GM19240 (cell line): ENCODE data around the gene SLC2A2.
A peak's percentile ranks its signal among the peaks of the same experiment; 100 is the strongest.

ENCODE experiments used
- DNase-seq: peaks from one replicate; pipeline ENCODE4 v3.0.0; 2011; ENCODE audit warnings: low spot score; ENCODE audit not compliant: insufficient read length

The SLC2A2 gene

DNA sequence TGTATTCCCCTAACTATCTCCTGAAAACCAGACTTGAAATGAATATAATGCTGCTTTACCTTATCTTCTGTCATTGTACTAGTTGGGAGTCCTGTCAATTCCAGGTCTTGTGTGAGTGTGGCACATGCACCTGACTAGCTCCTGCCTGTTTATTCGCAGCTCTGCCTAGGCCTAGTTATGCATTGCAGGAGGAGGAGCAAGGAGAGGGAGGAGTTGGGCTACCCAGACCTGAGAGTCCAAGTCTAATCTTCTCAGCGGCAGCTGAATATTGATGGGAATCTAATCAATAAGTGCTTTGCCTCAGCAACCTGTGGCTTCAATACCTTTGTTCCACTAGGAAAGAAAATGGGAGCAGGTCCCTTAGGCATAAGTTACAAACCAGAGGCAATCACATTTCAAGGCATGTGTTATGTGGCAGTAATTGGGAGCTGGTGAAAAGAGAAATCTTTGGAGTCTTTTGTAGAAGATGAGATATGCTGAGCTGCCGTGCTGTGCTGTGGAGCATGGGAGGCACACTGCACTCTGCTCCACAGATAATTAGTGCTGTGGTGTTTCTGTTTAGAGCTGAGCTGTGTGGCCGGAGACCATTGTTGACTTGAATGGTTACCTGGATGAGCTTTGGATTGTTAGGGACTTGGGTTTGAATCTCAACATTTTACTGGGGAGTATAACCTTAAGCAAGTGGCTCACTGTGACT lies at the start of gene SLC2A2:
TSS of gene SLC2A2 (minus strand) at position 124 of the 697 bp plus-strand sequence. CDS start at position 74, 50 bp downstream.
- DNase-seq, result no peak

DNA sequence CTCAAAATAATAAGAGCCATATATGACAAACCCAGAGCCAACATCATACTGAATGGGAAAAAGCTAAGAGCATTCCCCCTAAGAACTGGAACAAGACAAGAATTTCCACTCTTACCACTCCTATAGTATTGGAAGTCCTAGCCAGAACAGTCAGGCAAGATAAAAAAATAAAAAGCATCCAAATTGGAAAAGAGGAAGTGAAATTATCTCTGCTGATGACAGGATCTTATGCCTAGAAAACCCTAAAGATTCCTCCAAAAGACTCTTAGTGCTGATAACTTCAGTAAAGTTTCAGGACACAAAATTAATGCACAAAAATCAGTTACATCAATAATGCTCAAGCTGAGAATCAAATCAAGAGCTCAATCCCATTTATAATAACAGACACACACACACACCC lies 45.9 kb upstream of the SLC2A2 start:
- no peak for DNase-seq

DNA sequence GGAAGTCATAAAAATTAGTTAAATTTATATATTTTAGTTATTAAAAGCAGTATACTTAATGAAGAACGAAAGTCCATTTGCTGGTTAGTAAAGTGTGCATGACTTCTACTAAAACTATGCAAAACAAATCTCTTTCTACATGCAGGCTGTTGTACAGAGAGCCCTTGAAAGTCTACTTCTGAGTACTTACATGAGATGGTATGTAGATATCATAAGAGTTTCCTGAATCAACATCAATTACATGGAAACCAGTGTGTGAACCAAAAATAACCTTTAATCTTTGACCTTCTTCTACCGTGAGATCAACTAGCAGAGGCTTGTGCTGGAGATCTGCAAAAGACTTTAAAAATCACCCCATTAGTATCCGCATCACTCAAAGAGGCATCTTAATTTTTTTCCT lies 42.1 kb upstream of the SLC2A2 start:
- DNase-seq, result no peak

DNA sequence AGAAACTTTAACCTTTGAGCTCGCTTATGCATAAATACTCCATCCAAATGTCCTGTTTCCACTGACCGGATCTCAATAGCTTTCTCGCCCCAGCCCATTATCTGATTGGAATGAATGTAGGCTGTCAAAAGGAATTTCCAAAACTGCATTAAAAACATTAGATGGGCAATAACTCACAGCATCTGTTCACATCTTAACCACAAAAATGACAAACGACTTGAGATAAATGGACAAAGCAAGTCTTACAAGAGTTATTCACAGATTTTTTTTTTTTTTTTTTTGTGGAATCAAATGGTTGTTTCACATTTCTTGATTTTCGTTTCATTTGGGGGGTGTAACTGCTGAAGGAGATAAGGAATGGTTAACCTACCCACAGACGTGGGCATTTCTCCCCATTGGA lies 39.7 kb upstream of the SLC2A2 start:
- no peak for DNase-seq

DNA sequence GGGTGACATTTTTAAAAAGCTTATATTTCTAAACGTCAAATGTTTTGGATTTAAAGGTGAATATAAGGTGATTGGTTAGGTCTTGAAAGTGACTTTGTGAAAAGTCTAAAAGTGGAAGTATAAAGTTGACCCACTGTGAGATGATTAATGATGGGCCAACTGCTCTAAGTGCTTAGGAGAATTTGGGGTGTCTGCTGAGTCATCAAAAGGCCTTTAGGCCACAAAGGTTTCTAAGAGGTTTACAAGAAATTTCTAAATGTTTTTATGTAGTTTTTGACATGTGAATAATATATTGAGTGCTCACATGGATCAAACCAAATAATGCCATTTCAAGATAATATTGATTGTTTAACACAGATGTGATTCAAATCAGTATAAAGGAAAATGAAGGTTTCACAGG lies 39.2 kb upstream of the SLC2A2 start:
- DNase-seq, result no peak

DNA sequence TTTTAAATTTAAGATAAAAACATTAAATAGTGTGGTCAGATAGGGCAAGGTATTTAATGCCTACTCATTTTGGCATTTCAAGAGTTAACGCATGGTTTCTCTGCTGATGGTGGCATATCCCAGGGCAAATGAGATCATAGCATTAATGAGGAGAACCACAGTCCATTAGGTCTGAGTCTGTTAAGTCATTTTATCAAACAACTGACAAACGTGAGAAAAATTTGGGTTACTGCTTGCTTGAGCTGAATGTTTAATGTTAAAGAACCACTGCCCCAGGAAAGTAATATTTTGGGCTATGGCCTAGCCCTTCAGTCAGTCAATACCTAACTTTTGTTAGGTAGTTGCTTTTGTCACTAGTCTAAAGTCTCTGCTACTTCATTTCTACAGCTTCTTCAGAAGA lies 37.9 kb upstream of the SLC2A2 start:
- no peak for DNase-seq

DNA sequence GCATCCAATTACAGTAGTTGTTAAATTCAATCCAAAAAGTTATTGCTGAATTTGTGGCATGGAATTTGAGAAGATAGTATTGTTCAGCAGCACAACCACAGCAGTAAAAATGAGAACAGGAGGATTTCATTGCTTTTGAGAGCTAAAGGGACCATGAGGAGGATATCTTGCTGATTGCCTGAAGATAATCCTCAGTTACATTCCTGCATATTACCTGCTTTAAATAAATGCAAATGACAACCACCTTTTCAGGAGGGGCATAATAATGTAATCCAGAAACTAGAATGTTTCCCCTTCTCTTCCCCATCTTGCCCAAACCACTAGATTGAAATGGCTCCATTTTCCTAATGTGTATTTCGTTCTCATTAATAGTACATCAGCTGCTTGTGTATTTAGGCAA lies 35.2 kb upstream of the SLC2A2 start:
- no peak for DNase-seq

DNA sequence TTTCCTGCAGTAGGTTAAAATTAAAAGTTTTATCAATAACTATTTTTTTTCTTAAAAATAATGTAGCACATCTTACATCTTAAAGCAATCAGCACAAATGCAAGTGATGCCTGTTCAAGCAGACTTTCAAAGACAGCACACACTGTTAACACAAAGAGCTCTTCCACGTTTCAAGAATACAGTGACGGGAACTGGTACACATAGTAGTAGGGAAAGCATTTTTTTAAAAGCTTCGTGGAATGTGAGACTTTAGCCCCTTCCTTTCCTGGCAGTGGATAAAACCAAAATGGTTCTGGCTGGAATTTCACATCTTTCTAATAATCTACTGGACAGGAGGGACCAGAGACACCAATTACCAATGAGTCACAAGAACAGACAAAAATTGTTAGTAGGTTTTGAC lies 33.5 kb upstream of the SLC2A2 start:
- no peak for DNase-seq

DNA sequence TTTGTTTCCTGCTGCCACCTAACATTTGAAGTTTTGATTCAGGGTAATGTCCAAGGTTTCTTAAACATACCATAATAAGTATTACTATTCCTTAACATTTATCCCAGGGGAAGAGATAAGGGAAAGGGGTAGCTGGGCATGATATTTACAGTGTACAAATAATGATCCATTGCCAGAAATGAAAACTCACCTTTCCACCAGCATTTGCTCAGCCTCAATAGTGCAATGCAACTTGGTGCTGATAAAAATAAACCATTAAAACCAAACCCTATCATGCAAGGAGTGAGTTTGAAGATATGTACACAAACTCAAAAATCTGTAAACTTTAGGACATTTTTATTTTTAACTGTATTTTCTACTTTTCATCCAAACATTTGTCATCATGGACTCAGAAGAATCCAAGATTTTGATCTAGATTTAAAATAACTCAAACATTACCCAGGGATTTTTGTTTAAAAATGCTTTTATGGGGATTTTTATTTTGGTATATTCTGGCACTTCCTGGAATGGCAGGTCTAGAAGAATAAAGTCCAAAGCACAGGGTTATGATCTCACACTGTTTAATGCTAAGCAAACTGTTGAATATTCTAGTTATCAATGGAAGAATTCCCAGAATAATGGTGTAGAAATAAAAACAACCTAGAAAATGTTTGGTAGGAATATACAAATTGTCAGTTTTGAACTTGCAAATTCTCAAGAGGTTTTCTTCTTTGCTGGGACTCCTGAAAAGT lies 32.5 kb upstream of the SLC2A2 start:
- DNase-seq, result no peak

DNA sequence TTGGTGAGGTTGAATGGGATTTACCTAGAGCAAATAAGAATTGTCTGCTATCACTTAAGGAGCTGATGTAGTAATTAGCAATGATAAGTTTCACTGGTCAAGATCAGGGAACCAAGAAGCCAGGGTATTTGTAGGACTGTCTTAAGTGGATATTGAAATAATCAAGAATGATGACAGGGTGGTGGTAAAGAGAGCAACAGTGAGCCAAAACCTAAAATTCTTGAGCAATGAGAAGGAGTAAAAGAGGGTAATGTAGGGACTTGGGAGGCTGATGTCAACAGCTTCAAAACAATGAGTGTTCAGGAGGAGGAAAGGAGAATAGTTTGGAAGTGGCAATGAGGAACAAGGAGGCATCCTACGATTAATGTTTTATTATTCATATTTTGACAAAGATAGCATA lies 31.5 kb upstream of the SLC2A2 start:
- no peak for DNase-seq

DNA sequence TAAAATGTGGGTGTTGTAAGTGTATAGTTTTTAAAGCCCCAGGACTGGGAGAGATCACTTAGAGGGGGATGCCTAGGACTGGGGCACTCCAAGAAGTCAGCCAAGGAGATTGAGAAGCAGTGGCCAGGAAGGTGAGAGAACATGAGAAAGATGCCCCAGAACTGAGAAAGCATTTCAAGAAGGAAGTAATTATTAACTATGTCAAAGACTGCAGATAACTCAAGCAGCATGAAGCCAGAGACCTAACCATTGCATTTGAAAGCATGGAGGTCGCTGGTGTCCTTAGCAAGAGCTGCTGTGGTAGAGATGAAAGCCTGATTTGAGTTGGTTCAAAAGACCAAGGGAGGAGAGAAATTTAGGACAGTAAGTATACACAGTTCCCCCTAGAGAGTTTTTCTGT lies 30.6 kb upstream of the SLC2A2 start:
- DNase-seq, result no peak

DNA sequence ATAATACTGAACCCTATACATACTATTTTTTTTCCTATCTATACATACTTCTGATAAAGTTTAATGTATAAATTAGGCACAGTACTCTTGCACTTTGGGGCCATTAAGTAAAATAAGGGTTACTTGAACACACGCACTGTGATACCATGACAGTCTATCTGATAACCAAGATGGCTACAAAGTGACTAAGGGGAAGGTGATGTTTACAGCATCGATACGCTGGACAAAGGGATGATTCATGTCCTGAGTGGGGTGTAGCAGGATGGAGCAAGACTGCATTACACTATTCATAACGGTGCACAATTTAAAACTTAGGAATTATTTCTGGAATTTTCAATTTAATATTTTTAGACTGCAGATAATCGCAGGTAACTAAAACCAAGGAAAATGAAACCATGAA lies 30.0 kb upstream of the SLC2A2 start:
- no peak for DNase-seq

DNA sequence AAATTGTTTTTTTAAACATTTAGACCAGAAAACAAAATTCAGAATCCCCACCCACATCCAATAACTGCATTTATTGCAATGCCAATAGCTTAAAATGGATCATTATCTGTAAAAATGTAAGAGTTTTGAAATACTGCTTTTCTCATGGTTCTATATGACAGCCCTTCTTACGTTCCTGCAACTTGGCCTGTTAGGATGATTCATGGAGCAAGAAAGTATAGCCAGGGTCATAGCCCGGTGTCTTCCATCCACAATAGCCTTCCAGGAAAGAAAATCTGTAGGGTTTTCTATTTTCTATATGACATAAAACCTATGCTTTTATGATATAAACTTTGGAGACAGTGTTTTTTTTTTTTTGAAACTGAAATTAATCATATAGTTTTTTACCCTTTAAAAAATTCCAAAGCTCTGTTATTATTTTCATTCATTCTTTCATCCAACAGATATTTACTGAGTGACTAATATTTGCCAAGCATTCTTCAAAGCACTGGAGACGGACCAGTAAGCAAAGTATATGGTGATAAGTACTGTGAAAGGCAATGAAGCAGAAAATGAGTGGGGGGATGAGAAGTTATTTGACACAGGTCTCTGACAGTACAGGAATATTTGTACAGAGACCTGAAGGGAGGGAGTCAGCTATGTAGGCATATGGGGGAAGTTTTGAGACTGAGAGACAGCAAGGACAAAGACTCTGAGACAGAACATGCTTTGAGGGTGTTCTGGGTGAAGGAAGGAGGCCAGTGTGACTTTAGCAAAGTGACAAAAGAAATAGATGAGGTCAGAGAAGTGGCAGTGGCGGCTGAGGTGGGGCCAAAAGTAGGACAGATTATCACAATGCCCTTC lies 29.0 kb upstream of the SLC2A2 start:
- DNase-seq, result no peak

DNA sequence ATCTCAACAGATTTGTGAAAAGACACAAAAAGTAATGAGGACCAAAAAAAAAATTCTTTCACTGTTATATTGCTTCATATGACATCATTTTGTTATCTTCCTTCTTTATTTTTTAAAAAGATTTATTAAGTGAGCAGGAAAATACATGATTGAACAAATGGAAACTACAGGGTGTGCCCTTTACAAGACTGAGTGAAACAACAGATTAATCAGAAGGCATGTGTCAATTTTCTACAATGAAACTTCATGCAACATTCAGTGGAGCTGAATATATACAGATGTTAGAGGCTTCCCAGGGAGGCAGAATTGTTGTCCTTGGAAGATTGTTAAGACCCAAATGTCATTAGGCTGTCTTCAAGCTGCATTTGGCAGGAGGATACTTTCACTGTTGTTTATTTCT lies 28.4 kb upstream of the SLC2A2 start:
- no peak for DNase-seq

DNA sequence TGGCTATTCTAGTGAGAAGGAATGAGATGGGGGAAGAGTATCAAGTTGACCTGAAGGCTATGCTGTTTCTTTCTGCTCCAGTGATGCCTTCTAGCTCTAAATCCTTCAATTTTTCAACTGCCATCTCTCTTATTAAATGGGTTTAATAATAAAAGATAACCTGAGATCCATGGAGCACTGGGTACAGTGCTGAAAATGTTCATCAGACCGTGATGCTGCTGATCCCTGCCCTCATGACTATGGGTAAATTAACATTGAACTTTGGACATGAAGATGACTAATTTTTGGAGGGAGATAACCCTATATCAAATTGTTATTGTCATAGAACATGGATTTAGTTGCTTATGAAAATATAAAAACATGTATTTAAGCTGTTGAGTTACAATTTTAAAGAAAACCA lies 27.7 kb upstream of the SLC2A2 start:
- DNase-seq, result no peak

DNA sequence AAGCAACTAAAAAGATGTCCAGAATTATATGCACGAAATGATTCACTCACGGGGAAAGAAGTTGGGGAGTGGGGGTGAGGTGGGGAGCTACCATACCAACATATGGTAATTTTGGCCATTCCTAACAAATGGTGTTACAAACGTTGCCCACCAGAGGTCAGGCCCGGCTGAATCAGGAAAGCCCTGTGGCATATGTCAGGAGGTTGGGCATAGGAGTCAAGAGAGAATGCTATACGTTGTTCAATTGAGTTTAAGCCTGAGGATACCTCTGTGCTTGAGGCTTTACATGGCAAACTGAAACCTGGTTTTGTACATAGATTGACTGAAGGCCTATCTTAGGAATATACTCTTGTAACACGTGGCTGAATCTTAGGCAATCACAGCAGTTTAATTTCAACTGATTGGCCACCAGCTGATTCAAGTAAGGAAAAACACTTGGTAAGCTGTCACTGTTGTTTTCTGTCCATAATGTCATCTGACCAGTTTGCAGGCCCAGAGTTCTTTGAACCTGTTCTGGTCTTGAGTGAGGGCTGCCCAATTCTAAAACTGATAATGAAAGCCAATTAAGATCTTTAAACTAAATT lies 23.4 kb upstream of the SLC2A2 start:
- peak; percentile 29 for DNase-seq

DNA sequence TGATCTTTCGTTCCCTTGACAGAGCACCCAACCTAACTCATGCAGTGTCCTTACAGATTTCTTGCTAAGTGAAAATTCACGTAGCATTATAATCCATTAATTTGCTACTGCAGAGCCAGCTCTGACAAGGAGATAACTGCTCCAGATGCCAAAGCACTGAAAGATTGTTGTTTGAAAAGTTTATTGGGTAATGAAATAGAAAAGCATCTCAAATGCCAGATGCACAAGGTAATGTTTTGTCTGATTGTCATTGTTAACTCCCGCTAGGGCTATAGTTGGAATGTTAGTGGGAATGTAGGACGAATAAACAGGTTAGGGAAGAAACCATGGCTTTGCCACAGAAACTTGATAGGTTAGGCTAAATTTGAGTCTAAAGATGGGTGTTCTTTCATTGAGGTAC lies 20.2 kb upstream of the SLC2A2 start:
- DNase-seq, result no peak

DNA sequence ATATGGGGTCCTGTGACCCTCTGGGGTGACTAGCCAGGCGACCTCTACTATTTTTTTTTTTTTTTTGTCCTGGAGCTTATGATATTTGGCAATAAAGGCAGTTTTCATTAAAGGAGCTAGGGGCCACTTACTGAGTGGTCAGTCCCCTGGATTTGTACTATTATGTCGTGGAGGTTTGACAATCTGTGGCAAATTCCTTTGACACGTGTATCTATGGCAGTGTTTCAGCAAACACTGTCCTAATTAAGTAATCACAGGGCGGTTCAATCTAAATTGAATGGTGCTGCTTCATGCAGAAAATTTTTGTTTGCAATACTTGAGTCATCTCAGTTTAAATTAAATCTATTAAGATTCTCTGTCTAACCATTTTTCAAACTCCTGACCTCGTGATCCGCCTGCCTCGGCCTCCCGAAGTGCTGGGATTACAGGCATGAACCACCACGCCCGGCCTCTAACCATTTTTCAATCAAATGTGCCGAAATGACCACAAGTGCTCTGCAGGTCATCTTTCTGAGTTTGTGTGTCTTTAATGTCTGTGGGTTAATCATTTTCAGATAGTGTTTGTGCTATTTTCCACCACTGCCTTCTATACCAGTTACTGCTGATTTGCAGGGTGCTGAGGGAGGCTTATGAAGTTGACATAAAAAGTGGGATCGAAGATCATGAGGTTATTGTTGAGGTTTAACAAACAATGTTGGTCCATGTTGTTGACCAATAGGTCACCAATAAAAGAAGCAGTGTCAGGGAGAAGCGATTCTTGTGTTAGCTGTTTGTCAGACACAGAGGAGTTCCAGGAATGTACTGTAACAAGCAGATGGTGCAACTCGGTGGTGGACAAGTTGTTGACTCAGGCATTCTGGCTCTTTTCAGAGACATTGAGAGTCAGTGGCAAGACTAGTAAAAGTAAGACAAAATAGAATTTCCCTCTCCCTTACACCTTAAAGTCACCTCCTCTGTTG lies 18.6 kb upstream of the SLC2A2 start:
- DNase-seq, result no peak

DNA sequence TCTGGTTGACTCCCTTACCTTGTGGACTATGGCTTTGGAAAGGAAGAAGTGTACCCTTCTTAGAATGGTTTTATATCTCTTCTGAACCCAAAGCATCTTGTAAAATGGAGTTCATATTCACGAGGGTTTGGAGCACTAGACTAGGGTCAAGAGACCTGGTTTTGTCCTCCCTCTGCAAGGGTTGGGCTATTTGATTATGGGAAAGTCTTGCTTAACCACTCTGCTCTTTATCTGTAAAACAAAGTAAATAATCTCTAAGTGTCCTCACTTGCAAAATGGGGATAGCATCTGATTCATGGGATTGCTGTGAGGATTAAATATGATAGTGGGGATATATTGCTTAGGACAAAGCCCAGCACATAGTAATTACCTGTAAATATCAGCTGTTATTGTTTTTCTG lies 17.9 kb upstream of the SLC2A2 start:
- DNase-seq, result no peak

DNA sequence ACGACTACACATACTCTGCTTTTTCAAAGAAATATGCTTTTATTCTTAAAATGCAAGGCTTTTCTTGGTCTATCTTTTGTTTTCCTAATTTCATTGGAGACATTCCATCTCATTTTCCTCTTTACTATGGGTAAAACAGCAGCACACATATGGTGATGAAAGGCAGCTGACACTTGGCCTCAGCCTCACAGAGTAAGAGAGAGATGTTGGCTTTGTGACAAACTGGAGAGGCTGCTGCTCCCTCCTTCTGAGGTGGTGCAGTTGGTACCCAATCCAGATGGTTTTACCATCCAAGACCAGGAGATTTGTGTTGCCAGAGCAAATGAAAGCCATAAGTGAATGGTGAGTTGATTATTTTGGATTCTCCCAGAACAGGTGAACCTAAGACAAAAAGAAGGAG lies 13.2 kb upstream of the SLC2A2 start:
- DNase-seq, result no peak

DNA sequence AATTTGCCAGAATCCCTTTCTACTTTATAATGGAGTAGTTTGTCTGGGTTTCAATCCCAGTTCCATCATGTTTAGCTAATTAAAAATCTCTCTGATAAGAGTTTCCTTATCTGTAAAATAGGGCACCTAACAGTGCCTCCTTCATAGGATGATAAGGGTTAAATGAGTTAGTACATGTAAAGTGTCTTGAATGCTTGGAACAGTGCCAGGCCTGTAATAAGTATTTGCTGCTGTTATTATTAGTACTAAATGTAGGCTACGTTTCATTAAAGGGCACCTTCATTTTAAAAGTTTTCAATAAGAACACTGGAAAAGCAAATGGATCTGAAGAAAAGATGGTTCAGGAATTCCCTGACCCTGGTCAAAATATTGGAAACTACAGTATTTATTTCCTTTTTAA lies 11.8 kb upstream of the SLC2A2 start:
- DNase-seq, result no peak
